Measurements from ENCODE around the gene CNBD2.
"Not testable (repeated sequence)": the region's sequence is repeated elsewhere in the genome, so short reads cannot be mapped to it uniquely, and the experiment has no call there.

The CNBD2 gene

DNA sequence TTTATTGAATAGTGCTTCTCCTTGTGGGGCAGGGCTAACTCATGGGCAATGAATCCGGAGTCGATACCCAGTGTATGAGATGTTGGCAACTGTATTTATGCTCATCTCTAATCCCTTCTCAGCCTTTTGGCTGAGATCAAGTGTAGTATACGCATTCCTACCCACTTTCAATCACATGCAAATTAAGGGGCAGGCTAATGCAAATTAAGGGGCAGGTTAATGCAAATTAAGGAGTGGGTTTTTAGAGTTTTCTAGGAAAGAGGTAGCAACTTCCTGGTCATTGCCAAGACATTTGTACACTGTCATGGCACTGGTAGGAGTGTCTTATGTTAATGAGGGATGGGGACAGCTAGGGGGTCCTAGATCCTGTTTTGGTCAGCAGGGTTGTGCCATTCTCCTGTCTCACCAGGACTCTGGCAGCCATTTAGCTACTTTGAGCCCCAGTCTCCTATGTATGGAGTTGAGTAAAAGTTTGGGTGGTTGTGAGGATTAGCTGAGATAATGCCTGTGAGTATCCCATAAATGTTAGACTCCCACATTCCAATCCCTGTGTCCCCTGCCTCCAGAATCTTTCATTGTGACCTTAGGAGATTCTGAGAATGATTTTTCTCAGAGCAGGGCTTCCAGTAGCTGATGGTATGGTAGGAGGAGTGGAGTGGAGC lies at the start of gene CNBD2:
TSS of gene CNBD2 (plus strand) at position 612 of the 662 bp plus-strand sequence. CDS start 173 bp downstream, outside the sequence.
- no peak for DNase-seq

DNA sequence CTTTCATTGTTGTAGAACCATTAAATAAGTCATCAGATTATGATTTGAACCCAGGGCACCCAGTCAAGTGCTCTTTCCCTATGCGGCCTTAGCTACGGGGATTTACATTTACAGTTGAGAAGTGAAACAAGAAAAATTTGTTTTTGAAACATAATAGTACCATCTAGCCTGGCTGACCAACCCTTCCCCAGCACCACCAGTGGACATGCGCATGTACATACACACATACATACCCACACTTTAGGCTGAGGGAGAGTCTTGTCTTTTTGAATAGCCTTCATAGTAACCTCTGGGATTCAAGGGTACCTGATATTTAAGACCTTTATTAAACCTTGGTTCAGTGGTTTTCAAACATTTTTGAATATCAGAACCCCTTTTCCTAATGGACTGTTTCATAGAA lies 47.9 kb upstream of the CNBD2 start:
- DNase-seq: no peak

DNA sequence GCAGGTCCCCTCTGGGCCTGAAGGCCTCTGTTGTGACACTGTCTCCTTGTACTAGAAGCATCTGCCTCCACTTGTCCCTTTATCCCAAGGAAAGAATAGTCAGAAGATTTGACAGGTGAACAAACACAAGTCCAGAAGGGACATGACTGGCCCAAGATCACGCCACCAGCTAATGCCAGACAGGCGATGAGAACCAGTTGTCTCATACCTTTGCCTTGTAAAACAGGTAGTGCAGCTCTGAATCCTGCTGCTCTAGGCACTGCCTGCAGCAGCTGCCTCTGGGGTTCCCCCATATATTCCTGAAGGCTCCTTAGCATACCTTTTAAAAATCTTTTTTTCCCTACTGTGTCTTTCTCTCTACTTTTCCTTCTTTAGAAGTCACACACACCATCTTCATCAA lies 39.1 kb upstream of the CNBD2 start:
- DNase-seq: no peak

DNA sequence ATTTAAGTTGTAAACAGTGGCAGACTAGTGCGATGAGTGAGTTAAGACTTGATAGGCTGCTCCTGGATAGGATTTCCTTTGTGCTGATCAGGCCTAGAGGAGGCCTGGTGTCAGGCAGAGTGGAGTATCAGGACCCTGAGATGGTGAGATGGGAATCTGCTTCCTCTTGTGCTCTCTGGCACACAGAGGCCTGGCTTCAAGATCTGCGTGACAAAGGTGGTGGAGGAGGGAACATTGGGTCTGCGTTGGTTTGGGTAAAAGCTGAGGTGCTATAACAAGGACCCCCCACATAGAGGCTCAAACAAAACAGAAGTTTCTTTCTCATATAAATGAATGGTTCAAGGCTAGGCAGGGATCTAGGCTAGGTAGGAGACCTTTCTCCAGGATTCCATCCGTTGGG lies 34.3 kb upstream of the CNBD2 start:
- no peak for DNase-seq

DNA sequence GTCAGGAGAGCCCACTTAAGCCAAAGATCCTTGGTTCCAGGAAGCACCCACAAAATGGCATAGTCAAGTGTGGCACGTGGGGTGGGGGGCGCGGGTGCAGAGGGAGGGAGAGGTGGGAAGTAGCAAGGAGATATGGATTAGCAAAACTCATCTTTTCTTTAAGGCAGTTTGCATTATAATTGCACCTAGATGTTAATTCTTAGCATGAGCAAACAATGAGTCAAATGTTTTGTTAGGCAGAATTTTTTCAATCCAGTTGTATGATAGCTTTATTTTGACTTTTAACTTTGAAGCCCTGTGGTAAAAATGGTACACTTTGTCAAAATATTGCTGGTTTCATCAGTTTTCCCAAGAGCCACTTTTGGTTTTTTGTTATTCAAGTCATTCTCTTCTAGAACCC lies 29.1 kb upstream of the CNBD2 start:
- DNase-seq: no peak

DNA sequence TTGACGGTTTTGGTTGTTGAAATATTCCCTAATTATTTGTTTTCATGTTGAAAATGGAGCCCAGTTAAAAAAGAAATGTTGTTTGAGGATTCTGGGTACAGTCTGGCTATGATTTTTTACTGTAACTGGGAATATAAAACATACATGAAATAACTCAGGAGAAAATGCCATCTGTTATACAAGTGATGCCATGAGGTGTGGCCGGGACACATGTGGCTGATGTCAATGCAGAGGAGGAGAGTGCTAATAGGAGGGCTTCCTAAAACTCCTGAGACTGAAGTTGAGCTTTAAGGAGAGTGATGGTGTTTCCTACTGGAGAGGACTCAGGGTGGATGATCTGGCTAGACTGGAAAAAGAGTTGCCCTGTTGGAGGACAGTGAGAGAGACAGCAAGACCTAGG lies 26.8 kb upstream of the CNBD2 start:
- no peak for DNase-seq

DNA sequence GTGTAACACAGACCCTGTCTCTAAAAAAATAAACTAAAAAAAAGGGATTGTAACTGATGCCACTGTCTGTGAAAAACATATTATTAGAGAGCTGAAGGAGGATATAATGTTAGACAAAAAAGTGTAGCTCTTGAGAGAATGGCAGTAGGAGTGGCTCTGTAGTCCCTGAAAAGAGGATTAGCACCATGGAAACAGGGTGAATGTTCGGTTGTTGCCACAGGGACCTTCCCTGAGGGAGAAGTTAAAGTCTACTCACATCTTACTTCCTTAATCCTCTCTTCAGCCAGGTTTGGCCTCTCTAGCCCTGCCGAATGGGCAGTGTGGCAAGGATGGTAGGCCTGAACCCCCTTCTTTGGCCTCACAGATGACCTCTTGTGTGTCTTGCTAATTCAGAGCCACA lies 26.1 kb upstream of the CNBD2 start:
- no peak for DNase-seq

DNA sequence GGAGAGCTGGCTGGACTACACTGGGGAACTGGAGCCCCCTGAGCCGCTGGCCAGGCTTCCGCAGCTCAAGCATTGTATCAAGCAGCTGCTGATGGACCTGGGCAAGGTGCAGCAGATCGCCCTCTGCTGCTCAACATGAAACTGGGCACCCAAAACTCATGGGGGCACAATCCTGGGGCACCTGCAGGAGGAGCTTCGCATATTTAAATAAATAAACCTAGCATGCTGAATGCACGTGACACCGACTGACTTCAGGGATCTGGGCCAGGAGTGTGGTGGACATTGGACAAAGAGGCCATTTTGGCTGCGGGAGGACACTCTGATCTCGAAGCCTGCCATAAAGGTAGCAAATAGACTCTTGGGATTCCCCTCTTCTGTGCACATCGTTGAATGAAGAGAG lies 20.9 kb upstream of the CNBD2 start:
- DNase-seq: no peak

DNA sequence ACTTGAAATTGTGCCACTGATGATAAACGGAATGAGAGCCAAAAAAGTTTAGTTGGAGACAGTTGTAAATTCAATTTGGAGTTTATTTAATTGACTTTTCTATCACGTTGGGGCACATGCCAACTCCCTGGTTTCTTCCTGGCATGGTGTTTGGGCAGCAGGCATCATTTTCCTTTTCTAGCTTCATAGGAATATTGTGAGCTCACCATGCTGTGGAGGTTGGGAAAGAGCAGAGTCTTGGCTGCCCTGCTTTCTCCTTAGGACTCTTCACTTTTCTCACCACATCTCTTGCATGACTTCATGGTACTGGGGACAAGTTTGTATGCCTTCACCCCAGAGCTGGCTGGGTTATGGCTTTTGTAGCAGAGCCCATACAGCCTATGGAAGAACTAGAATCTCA lies 20.5 kb upstream of the CNBD2 start:
- DNase-seq: no peak

DNA sequence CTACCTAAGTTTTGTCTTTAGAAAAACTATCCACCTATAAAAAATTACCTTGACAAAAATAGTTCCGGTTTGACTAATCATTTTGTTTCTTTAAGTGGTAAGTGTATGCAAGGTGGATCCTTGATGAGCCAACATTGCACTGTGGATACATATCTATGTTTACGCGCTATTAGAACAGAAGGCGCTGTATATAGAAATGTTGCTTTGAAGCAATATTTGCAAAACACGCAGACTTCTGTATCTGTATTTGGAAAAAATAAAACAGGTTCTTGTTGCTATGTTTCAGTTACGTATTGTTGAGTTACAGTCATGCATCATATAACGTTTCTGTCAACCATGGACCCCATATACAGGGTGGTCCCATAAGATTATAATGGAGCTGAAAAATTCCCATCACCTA lies 18.3 kb upstream of the CNBD2 start:
- DNase-seq: no peak

DNA sequence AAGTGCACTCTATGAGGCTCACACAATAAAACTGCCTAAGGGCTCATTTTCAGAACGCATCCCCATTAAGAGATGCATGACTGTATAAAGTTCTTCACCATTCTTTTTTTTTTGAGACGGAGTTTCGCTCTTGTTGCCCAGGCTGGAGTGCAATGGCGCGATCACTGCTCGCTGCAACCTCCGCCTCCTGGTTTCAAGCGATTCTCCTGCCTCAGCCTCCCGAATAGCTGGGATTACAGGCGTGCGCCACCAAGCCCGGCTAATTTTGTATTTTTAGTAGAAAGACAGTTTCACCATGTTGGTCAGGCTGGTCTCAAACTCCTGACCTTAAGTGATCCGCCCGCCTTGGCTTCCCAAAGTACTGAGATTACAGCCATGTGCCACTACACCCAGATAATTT lies 16.3 kb upstream of the CNBD2 start:
- not testable (repeated sequence) for DNase-seq

DNA sequence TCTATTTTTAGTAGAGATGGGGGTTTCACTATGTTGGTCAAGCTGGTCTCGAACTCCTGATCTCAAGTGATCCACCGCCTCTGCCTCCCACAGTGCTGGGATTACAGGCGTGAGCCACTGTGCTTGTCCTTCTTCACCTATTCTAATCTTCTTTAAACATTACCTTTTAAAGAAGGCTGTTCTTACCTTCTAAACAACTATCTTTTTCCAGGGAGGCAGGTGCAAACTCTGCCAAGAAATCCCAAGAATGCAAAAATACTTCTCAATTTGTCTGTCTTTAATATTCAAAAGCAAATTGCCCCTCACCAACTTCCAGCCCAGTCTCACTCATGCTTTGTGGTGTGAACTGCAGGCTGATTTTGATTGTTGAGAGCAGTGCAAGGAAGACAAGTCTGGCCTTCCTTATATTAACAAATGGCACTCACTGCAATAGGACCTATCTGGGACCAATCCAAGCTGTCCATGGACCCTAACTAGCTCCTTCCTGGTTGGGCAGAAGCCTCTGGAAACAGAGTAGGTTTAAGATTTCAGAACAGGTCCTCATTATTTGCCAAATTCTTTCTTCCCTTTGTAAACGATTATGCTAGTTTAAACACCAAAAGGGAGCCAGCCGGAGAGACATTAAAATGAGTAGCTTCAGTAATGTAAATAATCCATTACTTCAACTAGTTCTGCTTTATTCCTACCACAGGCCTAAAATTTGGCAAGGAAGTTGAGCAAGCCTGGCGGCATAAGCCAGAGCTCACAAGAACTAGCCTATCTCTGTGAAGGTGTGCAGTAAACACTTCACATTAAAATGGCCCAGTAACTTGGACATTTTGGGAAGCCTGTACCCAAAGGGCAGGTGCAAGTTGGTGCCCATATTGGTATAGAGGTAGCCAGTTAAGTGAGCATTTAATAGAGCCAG lies 15.7 kb upstream of the CNBD2 start:
- DNase-seq: no peak

DNA sequence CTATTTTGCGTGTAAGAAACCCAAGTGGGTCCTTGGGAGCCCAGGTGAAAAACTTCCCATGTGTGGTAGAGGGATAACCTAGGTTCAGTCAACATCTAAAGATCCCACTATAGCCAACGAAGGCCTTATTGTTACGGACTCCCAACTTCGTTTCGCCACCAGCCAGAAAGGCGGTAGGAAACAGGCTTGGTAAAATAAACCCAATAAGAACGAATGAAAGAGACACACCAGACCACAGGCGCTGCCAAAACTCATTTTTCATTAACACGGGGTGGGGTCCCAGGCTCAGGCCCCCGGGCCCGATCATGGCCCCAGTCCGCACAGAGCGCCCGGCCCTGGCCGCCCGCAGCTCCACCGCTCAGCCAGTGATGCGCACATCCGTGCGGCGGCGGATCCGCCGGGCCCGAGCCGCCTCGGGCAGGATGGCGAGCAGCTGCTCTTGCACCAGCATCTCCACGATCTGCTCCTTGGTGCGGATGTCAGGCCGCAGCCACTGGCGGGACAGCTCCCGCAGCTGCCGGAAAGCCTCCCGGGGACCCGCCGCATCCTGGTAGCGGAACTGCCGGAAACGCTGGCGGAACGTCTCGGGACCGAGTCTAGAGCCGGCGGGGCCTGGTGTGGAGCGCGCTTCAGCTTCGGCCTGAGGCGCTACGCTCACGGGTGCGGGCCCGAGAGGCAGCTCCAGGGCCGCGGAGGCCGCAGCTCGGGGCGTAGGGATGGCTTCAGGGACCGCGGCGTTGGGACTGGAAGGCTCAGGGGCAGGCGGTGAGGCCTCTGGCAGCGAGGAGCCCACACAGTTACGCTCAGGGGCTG lies 14.8 kb upstream of the CNBD2 start:
- peak; percentile 47 for DNase-seq

DNA sequence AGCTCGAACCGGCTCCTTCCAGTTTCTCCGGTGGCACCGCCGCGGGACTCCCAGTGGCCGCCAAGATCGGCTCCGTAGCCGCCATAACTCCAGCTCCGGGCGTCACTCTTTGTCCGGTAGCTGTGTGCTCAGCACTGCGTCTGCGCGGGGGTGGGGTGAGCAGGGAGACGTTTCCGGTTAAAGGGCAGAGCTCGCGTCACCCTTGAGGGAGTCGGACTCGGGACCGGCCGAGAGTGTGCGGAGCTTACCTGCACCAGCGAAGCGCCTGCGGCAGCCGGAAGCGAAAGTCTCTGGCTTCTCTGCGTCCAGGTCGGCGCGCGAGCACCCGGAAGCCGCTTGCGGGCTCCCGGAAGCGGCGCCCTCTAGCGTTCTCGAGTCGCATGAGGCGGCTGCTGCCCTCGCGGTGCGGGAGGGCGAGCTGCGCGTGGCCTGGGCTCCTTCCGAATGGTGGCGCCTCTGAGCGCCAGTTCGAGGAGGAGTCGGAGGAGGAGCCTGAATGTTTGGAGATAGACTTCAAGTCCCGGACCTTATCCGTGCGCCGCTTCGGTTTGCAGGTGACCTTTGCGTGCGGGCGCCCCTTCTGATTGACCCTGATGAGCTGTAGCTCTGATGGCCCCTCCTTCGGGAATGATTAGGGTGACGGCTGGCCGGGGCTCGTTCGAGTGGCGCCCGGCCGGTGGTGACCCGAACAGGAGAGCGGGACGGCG lies 14.0 kb upstream of the CNBD2 start, which contains the start of gene SCAND1:
TSS of gene SCAND1 (minus strand) at position 303 of the 707 bp plus-strand sequence. CDS start at position 85, 218 bp downstream.
- peak; percentile 94 for DNase-seq

DNA sequence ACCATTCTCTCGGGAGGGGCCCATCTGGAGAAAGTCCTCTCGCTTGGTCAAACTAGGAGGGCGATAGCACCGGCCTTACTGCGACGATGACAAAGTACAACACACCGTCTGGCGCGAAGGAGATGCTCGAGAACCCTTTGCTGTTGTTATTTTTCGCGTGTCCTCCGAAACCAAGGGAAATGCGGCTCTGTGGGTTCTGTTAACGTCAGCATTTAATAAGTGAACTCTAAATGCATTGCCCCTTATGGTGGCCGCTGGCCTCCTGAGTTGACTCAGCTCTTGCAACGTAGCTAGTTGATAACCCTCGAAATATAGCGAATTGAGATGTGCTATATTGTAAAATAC lies 13.5 kb upstream of the CNBD2 start:
- DNase-seq: no peak

DNA sequence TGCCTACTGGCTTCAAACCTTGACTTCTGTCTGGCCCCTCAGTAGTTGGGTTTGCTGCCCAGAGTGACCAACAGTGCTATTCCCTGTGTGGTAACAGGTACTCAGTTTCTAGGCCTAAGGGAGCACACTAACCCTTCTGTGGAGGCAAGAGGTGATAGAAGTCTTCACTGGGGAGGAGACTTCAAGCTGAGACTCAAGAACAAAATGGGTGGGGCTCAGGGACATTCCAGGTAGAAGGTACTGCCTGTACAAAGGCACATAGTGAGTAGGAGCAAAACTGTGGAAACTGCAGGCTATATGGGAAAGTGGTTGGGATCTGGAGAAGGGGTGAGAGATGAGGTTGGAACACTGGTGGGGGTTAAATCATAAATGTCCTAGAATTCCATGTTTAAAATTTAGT lies 11.8 kb upstream of the CNBD2 start:
- DNase-seq: no peak

DNA sequence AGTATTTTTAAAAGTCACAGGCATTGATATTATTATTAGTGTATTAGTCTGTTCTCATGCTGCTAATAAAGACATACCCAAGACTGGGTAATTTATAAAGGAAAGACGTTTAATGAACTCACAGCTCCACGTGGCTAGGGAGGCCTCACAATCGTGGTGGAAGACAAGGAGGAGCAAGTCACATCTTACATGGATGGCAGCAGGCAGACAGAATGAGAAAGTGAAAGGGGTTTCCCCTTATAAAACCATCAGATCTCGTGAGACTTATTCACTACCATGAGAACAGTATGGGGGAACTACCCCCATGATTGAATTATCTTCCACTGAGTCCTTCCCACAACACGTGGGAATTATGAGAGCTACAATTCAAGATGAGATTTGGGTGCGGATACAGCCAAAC lies 9.1 kb upstream of the CNBD2 start:
- DNase-seq: not testable (repeated sequence)

DNA sequence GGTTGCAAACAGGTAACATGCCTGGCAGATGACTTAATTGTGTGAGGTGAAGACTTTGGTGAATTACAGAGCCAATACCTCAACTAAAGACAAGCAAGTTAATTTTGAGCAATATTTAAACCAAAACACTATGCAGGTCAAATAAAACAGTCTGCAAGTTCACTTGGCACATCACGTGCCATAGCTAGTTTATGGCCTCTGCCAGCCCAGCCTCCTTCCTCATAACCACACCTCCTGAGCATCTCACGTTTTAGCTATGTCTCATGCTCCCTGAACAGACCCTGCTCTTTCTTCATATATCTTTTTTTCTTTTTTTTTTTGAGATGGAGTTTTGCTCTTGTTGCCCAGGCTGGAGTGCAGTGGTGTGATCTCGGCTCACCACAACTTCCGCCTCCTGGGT lies 4.5 kb upstream of the CNBD2 start:
- no peak for DNase-seq

DNA sequence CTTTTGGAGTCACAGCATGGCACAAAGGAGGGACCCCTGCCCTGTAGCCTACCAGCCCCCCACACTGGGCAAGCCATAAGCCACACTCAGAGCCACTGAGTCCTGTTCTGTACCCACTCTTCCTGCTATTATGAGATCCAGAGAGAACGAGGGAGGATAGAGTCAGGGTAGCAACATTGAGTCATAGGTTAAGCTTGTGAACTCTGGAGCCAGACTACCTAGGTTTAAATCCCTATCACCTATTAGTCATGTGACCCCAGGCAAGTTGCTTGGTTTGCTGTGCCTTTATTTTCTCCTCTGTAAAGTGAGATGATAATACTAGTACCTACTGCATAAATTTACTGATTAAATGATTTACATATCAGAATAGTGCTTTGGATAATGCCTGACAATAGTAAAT lies 540 bp downstream of the CNBD2 start:
- DNase-seq: no peak

DNA sequence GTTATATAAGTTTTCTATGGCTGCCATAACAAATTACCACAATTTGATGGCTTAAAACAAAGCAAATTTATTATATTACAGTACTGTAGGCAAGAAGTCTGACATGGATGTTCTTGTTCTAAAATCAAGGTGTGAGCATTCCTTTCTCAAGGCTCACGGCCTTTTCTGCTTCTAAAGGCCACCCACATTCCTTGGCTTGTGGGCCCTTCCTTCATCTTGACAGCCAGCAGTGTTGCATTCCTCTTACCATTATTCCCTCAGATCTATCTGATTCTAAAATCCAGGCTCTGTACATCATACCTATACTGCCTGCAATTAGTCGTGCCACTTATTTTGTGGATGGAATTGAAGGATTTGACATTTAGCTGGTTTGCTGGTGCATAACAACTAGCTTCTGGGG lies 3.6 kb downstream of the CNBD2 start:
- no peak for DNase-seq

DNA sequence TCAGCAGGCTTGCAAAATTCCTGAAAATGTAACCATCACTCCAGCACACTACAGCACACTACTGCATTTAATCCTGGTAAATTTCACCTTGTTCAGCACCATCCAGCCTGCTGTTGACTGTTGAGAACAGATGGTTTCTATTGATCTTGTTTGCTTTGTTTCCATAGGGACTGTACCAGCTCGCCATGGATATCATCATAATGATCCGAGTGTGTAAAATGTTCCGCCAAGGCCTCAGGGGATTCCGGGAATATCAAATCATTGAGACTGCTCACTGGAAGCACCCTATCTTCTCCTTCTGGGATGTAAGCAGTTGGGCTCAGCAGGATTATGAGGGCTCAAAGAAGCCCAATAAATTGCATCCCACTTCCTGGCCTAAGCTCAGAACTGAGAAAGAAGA lies 4.1 kb downstream of the CNBD2 start:
- DNase-seq: peak; percentile 51

DNA sequence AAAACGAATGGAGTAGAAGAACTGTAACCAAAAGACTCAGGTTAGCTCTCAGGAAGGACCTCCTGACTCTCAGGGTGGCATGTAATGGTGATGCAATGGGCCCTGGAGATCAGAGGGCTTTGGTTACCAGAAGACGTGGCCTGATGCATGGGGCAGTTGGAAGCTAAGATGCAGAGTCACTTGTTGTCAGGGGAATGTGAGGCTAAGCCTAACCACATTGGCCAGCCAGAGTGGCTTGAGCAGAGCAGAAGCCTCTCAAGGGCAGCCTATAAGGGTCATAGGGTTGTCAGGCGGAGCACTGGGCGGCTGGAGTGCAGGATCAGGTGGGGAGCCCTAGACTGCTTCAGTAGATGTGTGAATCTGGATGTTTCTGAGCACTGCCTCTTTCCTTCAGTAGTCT lies 5.9 kb downstream of the CNBD2 start:
- no peak for DNase-seq
